ENCODE data around the gene CDH4.

CDH4 gene

GRCh38 chr20:61664556-61665320 is 412.7 kb downstream of the CDH4 start:
- no peak for FAIRE-seq
- DNase-seq (ENCODE audit: insufficient read length, low spot score) = no peak
- TF ChIP-seq POLR2A (IDR thresholded peaks at IDR 0.05; ENCODE audit: low read depth, low read length) = no peak

- FAIRE-seq (no peak), DNase-seq (ENCODE audit: insufficient read length, low spot score) (no peak)
- TF ChIP-seq POLR2A (IDR thresholded peaks at IDR 0.05; ENCODE audit: low read depth, low read length) = no peak
Measured at GRCh38 chr20:61665528-61666470, 413.7 kb downstream of the CDH4 start.

GRCh38 chr20:61666471-61666832 is 414.4 kb downstream of the CDH4 start:
- no peak for DNase-seq (ENCODE audit: insufficient read length, low spot score)
- no peak for FAIRE-seq
- TF ChIP-seq POLR2A (IDR thresholded peaks at IDR 0.05; ENCODE audit: low read depth, low read length) = no peak

- FAIRE-seq (no peak), DNase-seq (ENCODE audit: insufficient read length, low spot score) (no peak)
- no peak for TF ChIP-seq POLR2A (IDR thresholded peaks at IDR 0.05; ENCODE audit: low read depth, low read length)
Measured at GRCh38 chr20:61667056-61667792, 415.2 kb downstream of the CDH4 start.

- DNase-seq (ENCODE audit: insufficient read length, low spot score) = no peak
- no peak for FAIRE-seq
- no peak for TF ChIP-seq POLR2A (IDR thresholded peaks at IDR 0.05; ENCODE audit: low read depth, low read length)
Measured at GRCh38 chr20:61668065-61668650, 416.1 kb downstream of the CDH4 start.

- no peak for FAIRE-seq
- no peak for DNase-seq (ENCODE audit: insufficient read length, low spot score)
- TF ChIP-seq POLR2A (IDR thresholded peaks at IDR 0.05; ENCODE audit: low read depth, low read length) = no peak
Measured at GRCh38 chr20:61668771-61669503, 416.9 kb downstream of the CDH4 start.

GRCh38 chr20:61670274-61670673 is 418.2 kb downstream of the CDH4 start:
- no peak for FAIRE-seq
- no peak for TF ChIP-seq POLR2A (IDR thresholded peaks at IDR 0.05; ENCODE audit: low read depth, low read length)
- DNase-seq (ENCODE audit: insufficient read length, low spot score) = no peak

GRCh38 chr20:61671559-61671958 is 419.5 kb downstream of the CDH4 start:
- FAIRE-seq (no peak), DNase-seq (ENCODE audit: insufficient read length, low spot score) (no peak)
- TF ChIP-seq POLR2A (IDR thresholded peaks at IDR 0.05; ENCODE audit: low read depth, low read length) = no peak

- TF ChIP-seq POLR2A (IDR thresholded peaks at IDR 0.05; ENCODE audit: low read depth, low read length) = no peak
- FAIRE-seq (no peak), DNase-seq (ENCODE audit: insufficient read length, low spot score) (no peak)
Measured at GRCh38 chr20:61673152-61673847, 421.2 kb downstream of the CDH4 start.

- no peak for TF ChIP-seq POLR2A (IDR thresholded peaks at IDR 0.05; ENCODE audit: low read depth, low read length)
- DNase-seq (ENCODE audit: insufficient read length, low spot score) (no peak), FAIRE-seq (no peak)
Measured at GRCh38 chr20:61674121-61674520, 422.1 kb downstream of the CDH4 start.

GRCh38 chr20:61674688-61675087 is 422.6 kb downstream of the CDH4 start:
- no peak for FAIRE-seq
- no peak for DNase-seq (ENCODE audit: insufficient read length, low spot score)
- TF ChIP-seq POLR2A (IDR thresholded peaks at IDR 0.05; ENCODE audit: low read depth, low read length) = no peak

GRCh38 chr20:61677928-61678327 is 425.9 kb downstream of the CDH4 start:
- no peak for DNase-seq (ENCODE audit: insufficient read length, low spot score)
- no peak for TF ChIP-seq POLR2A (IDR thresholded peaks at IDR 0.05; ENCODE audit: low read depth, low read length)
- FAIRE-seq = no peak

Measured in H54 (cell line).